ENCODE data around the gene KRTAP5-6.
"Not testable (repeated sequence)": the region's sequence is repeated elsewhere in the genome, so short reads cannot be mapped to it uniquely, and the experiment has no call there.

KRTAP5-6 gene

GRCh38 chr11:1670905-1671371, 26.1 kb upstream of the KRTAP5-6 start:
- TF ChIP-seq POLR2A (IDR thresholded peaks at IDR 0.05; ENCODE audit: low read length) (no peak), GATA1 (IDR thresholded peaks at IDR 0.05; ENCODE audit: low read depth, low read length) (no peak)
- no peak for DNase-seq

GRCh38 chr11:1671658-1672057, 25.3 kb upstream of the KRTAP5-6 start:
- no peak for TF ChIP-seq POLR2A (IDR thresholded peaks at IDR 0.05; ENCODE audit: low read length)
- no peak for TF ChIP-seq GATA1 (IDR thresholded peaks at IDR 0.05; ENCODE audit: low read depth, low read length)
- DNase-seq: no peak

- DNase-seq: no peak
- TF ChIP-seq GATA1 (IDR thresholded peaks at IDR 0.05; ENCODE audit: low read depth, low read length) (no peak), POLR2A (IDR thresholded peaks at IDR 0.05; ENCODE audit: low read length) (no peak)
These were observed 24.2 kb upstream of the KRTAP5-6 start for GRCh38 chr11:1672613-1673350.

- TF ChIP-seq POLR2A (IDR thresholded peaks at IDR 0.05; ENCODE audit: low read length) (no peak), GATA1 (IDR thresholded peaks at IDR 0.05; ENCODE audit: low read depth, low read length) (no peak)
These were observed 23.4 kb upstream of the KRTAP5-6 start for GRCh38 chr11:1673446-1674172.

GRCh38 chr11:1674173-1675131, 22.5 kb upstream of the KRTAP5-6 start:
- TF ChIP-seq POLR2A (IDR thresholded peaks at IDR 0.05; ENCODE audit: low read length) (no peak), GATA1 (IDR thresholded peaks at IDR 0.05; ENCODE audit: low read depth, low read length) (no peak)
- no peak for DNase-seq

More at GRCh38 chr11:1673446-1674172, 23.4 kb upstream of the KRTAP5-6 start:
- no peak for DNase-seq

- no peak for DNase-seq
- no peak for TF ChIP-seq GATA1 (IDR thresholded peaks at IDR 0.05; ENCODE audit: low read depth, low read length)
- no peak for TF ChIP-seq POLR2A (IDR thresholded peaks at IDR 0.05; ENCODE audit: low read length)
These were observed 21.3 kb upstream of the KRTAP5-6 start for GRCh38 chr11:1675536-1676228.

GRCh38 chr11:1676229-1676740, 20.7 kb upstream of the KRTAP5-6 start:
- TF ChIP-seq GATA1 (IDR thresholded peaks at IDR 0.05; ENCODE audit: low read depth, low read length): no peak
- no peak for TF ChIP-seq POLR2A (IDR thresholded peaks at IDR 0.05; ENCODE audit: low read length)
- DNase-seq: no peak

- DNase-seq: no peak
- TF ChIP-seq POLR2A (IDR thresholded peaks at IDR 0.05; ENCODE audit: low read length) (no peak), GATA1 (IDR thresholded peaks at IDR 0.05; ENCODE audit: low read depth, low read length) (no peak)
These were observed 17.1 kb upstream of the KRTAP5-6 start for GRCh38 chr11:1679881-1680280.

GRCh38 chr11:1682225-1682905, 14.6 kb upstream of the KRTAP5-6 start:
- TF ChIP-seq POLR2A (IDR thresholded peaks at IDR 0.05; ENCODE audit: low read length) (no peak), GATA1 (IDR thresholded peaks at IDR 0.05; ENCODE audit: low read depth, low read length) (no peak)
- no peak for DNase-seq

- DNase-seq: not testable (repeated sequence)
These were observed 13.8 kb upstream of the KRTAP5-6 start for GRCh38 chr11:1683216-1683615.

GRCh38 chr11:1683904-1684572, 13.0 kb upstream of the KRTAP5-6 start:
- DNase-seq: not testable (repeated sequence)

- not testable (repeated sequence) for DNase-seq
These were observed 11.8 kb upstream of the KRTAP5-6 start for GRCh38 chr11:1684886-1685874.

- not testable (repeated sequence) for DNase-seq
These were observed 10.8 kb upstream of the KRTAP5-6 start for GRCh38 chr11:1686220-1686619.

GRCh38 chr11:1688336-1688947, 8.6 kb upstream of the KRTAP5-6 start:
- not testable (repeated sequence) for DNase-seq

GRCh38 chr11:1689250-1690166, 7.5 kb upstream of the KRTAP5-6 start:
- not testable (repeated sequence) for DNase-seq

Measured in erythroblast (primary cell).